SK-N-SH (cell line): Measurements from ENCODE around the gene CA4. TPM values are rescaled to one million over a fixed set of nuclear protein-coding genes. Genes with fewer than 3 reads are reported as not detected.

Experiments
- CTCF ChIA-PET: fragments of 300-600, 350-600 bp; formaldehyde crosslinking; extraction: SDS; loops from one replicate; lab custom pipeline; 2021; lab: Yijun Ruan, JAX
- POLR2A ChIA-PET: fragments of 350-600 bp; sonication (Branson Sonifier 250); formaldehyde crosslinking; extraction: SDS; loops from one replicate; lab custom pipeline; 2020; ENCODE audit warnings: antibody characterized with exemption, inconsistent platforms; lab: Yijun Ruan, JAX
- DNase-seq: peaks from one replicate; pipeline ENCODE4 v3.0.0; 2012
- H2AFZ ChIP-seq: fragments of 200-600 bp; sonication (generic); 2 replicates; pipeline ENCODE4 v1.8.1; 2016; ENCODE audit warnings: antibody characterized with exemption, mild to moderate bottlenecking, low read depth
- H3F3A ChIP-seq: fragments of 200-600 bp; sonication (generic); replicated peaks from 2 replicates; pipeline ENCODE3; 2016; ENCODE audit warnings: antibody characterized with exemption, mild to moderate bottlenecking; ENCODE audit not compliant: insufficient read depth
- H3K27ac ChIP-seq, 2 experiments: fragments of 200-500 bp in 1 of 2; fragments of 200-600 bp in 1 of 2; sonication (Bioruptor generic) in 1 of 2; sonication (generic), shearing (Covaris generic) in 1 of 2; 2 replicates each; pipeline versions ENCODE4 v1.5.1 to v1.6.1; 2014 to 2016; ENCODE audit warnings: low read depth in 2 of 2, inconsistent platforms in 1 of 2, low read length in 1 of 2, mild to moderate bottlenecking in 1 of 2, mixed read lengths in 1 of 2
- H3K27me3 ChIP-seq: fragments of 200-600 bp; sonication (generic), shearing (Covaris generic); 2 replicates; pipeline ENCODE4 v1.6.1; 2016; ENCODE audit warnings: mixed run types; ENCODE audit not compliant: insufficient read depth
- H3K36me3 ChIP-seq, 2 experiments: fragments of 200-500 bp in 1 of 2; fragments of 200-600 bp in 1 of 2; sonication (Bioruptor generic) in 1 of 2; sonication (generic) in 1 of 2; replicated peaks in 1 of 2; 2 replicates each; pipeline versions ENCODE3 to v1.5.1; 2014 to 2016; ENCODE audit warnings: low read length in 1 of 2, mild to moderate bottlenecking in 1 of 2; ENCODE audit not compliant: insufficient read depth in 2 of 2, control insufficient read depth in 1 of 2
- H3K4me1 ChIP-seq, 2 experiments: fragments of 200-500 bp in 1 of 2; fragments of 200-600 bp in 1 of 2; sonication (Bioruptor generic) in 1 of 2; sonication (generic), shearing (Covaris generic) in 1 of 2; 2 replicates each; pipeline versions ENCODE4 v1.5.1 to v1.6.1; 2014 to 2016; ENCODE audit warnings: low read depth in 1 of 2, low read length in 1 of 2, mixed run types in 1 of 2; ENCODE audit not compliant: insufficient read depth in 2 of 2, control insufficient read depth in 1 of 2
- H3K4me2 ChIP-seq: fragments of 200-600 bp; sonication (generic), shearing (Covaris generic); 2 replicates; pipeline ENCODE4 v1.6.1; 2017; ENCODE audit warnings: mixed run types
- H3K4me3 ChIP-seq, 2 experiments: fragments of 200-500 bp in 1 of 2; fragments of 200-600 bp in 1 of 2; sonication (Bioruptor generic) in 1 of 2; sonication (generic), shearing (Covaris generic) in 1 of 2; 2 replicates each; pipeline versions ENCODE4 v1.5.1 to v1.8.1; 2014 to 2016; ENCODE audit warnings: low read depth in 2 of 2, inconsistent platforms in 1 of 2, low read length in 1 of 2, mild to moderate bottlenecking in 1 of 2, mixed read lengths in 1 of 2, moderate library complexity in 1 of 2
- H3K79me2 ChIP-seq: fragments of 200-600 bp; sonication (generic); 2 replicates; pipeline ENCODE4 v1.8.1; 2017; ENCODE audit warnings: mild to moderate bottlenecking; ENCODE audit not compliant: insufficient read depth
- H3K9ac ChIP-seq: fragments of 200-600 bp; sonication (generic); 2 replicates; pipeline ENCODE4 v1.6.1; 2017; ENCODE audit warnings: mixed run types
- H3K9me2 ChIP-seq: fragments of 200-600 bp; sonication (generic); 2 replicates; pipeline ENCODE4 v1.6.1; 2017; ENCODE audit warnings: mixed run types
- H3K9me3 ChIP-seq: fragments of 200-600 bp; sonication (generic); 2 replicates; pipeline ENCODE4 v1.6.1; 2017; ENCODE audit warnings: mixed run types, mild to moderate bottlenecking, moderate library complexity
- H4K20me1 ChIP-seq: fragments of 200-600 bp; sonication (generic); 2 replicates; pipeline ENCODE4 v1.6.1; 2017; ENCODE audit warnings: mild to moderate bottlenecking, mixed run types; ENCODE audit not compliant: insufficient read depth
- EZH2phosphoT487 ChIP-seq: fragments of 200-600 bp; sonication (generic); IDR thresholded peaks from 2 replicates; pipeline ENCODE4 v1.6.1; 2017; ENCODE audit warnings: low read depth, mixed run types, mild to moderate bottlenecking, antibody characterized with exemption, moderate library complexity, borderline replicate concordance
- FOSL2 ChIP-seq: IDR thresholded peaks from 2 replicates; pipeline ENCODE4 v1.4.0; 2012; ENCODE audit warnings: low read depth, mild to moderate bottlenecking, moderate library complexity, borderline replicate concordance
- GATA2 ChIP-seq: sonication (generic); formaldehyde crosslinking; IDR thresholded peaks from 2 replicates; pipeline ENCODE4 v1.5.0; 2020; ENCODE audit warnings: mild to moderate bottlenecking, missing genetic modification reagents
- MEF2A ChIP-seq: IDR thresholded peaks from 2 replicates; pipeline ENCODE4 v1.4.0; 2012; ENCODE audit warnings: low read depth, borderline replicate concordance
- PBX3 ChIP-seq: IDR thresholded peaks from 2 replicates; pipeline ENCODE4; 2012
- SIN3A ChIP-seq: IDR thresholded peaks from 2 replicates; pipeline ENCODE4 v1.6.1; 2012; ENCODE audit warnings: low read depth, mild to moderate bottlenecking, low read length, moderate library complexity, borderline replicate concordance
- TCF12 ChIP-seq: IDR thresholded peaks from 2 replicates; pipeline ENCODE4 v1.4.0; 2012
- USF2 ChIP-seq: fragments of 150-350 bp; IDR thresholded peaks from 2 replicates; pipeline ENCODE4 v1.6.1; 2017; ENCODE audit warnings: antibody characterized with exemption, low read length, low read depth, borderline replicate concordance
- WGBS: methylation state at CpG from one replicate; pipeline ENCODE4 v1.1.6; 2017; ENCODE audit warnings: low lambda C conversion rate; 5-methylcytosine and 5-hydroxymethylcytosine counted together
- polyA plus RNA-seq, 3 experiments: library from polyadenylated mRNA; depleted of rRNA; stranded (reverse); fragments of >200 nt; gene quantifications; 2 replicates each; pipeline ENCODE4 v1.2.3, GENCODE V29; 2012
- TF ChIP-seq, protein P1 (sequence below): fragments of 200-600 bp; sonication (generic); IDR thresholded peaks from 2 replicates; pipeline ENCODE4 v1.6.1; 2017; ENCODE audit warnings: antibody characterized with exemption, mild to moderate bottlenecking, moderate library complexity
- TF ChIP-seq, protein P2 (sequence below): IDR thresholded peaks from 2 replicates; pipeline ENCODE4 v1.6.1; 2012; ENCODE audit warnings: mild to moderate bottlenecking, low read depth, low read length, moderate library complexity

CA4 gene
- polyA plus RNA-seq, 1 of the 3 experiments (the other 2 are of a cell fraction), result 0.21 TPM

GRCh38 chr17:60106340-60107059, 43.3 kb upstream of the CA4 start:
- TF ChIP-seq GATA2 (CRISPR knock-in tag), result no peak
- TF ChIP-seq, protein P1, sequence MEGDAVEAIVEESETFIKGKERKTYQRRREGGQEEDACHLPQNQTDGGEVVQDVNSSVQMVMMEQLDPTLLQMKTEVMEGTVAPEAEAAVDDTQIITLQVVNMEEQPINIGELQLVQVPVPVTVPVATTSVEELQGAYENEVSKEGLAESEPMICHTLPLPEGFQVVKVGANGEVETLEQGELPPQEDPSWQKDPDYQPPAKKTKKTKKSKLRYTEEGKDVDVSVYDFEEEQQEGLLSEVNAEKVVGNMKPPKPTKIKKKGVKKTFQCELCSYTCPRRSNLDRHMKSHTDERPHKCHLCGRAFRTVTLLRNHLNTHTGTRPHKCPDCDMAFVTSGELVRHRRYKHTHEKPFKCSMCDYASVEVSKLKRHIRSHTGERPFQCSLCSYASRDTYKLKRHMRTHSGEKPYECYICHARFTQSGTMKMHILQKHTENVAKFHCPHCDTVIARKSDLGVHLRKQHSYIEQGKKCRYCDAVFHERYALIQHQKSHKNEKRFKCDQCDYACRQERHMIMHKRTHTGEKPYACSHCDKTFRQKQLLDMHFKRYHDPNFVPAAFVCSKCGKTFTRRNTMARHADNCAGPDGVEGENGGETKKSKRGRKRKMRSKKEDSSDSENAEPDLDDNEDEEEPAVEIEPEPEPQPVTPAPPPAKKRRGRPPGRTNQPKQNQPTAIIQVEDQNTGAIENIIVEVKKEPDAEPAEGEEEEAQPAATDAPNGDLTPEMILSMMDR, result no peak
- TF ChIP-seq USF2, result no peak
- TF ChIP-seq TCF12, result peak; percentile 47; the same call in 1 of the 2 replicates
- TF ChIP-seq, protein P2, sequence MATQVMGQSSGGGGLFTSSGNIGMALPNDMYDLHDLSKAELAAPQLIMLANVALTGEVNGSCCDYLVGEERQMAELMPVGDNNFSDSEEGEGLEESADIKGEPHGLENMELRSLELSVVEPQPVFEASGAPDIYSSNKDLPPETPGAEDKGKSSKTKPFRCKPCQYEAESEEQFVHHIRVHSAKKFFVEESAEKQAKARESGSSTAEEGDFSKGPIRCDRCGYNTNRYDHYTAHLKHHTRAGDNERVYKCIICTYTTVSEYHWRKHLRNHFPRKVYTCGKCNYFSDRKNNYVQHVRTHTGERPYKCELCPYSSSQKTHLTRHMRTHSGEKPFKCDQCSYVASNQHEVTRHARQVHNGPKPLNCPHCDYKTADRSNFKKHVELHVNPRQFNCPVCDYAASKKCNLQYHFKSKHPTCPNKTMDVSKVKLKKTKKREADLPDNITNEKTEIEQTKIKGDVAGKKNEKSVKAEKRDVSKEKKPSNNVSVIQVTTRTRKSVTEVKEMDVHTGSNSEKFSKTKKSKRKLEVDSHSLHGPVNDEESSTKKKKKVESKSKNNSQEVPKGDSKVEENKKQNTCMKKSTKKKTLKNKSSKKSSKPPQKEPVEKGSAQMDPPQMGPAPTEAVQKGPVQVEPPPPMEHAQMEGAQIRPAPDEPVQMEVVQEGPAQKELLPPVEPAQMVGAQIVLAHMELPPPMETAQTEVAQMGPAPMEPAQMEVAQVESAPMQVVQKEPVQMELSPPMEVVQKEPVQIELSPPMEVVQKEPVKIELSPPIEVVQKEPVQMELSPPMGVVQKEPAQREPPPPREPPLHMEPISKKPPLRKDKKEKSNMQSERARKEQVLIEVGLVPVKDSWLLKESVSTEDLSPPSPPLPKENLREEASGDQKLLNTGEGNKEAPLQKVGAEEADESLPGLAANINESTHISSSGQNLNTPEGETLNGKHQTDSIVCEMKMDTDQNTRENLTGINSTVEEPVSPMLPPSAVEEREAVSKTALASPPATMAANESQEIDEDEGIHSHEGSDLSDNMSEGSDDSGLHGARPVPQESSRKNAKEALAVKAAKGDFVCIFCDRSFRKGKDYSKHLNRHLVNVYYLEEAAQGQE, result no peak
- TF ChIP-seq MEF2A, result no peak
- TF ChIP-seq FOSL2, result peak; percentile 63
- no peak for TF ChIP-seq EZH2phosphoT487
- TF ChIP-seq PBX3, result peak; percentile 43; the same call in 1 of the 2 replicates
- TF ChIP-seq SIN3A, result no peak
- Histone ChIP-seq H3K79me2 (no peaks in the 10 kb centered on the region), H3K36me3 (no peaks in the 10 kb centered on the region), H3K27ac (peak overlapping the region in 1 of 2 experiments; percentile 39; a peak in 1 of 4 replicates), H3K27me3 (no peaks in the 10 kb centered on the region), H3K9ac (no peak overlapping the region), H3K4me3 (no peak overlapping the region), H4K20me1 (no peaks in the 10 kb centered on the region), H3K4me2 (peak overlapping the region; percentile 15), H3F3A (peaks cover 8% of the 10 kb centered on the region), H3K9me2 (no peaks in the 10 kb centered on the region), H3K4me1 (peaks cover 3 to 14% of the 10 kb centered on the region in 2 experiments; a peak in 3 of 4 replicates), H2AFZ (no peak overlapping the region; the same call in 1 of the 2 replicates), H3K9me3 (no peaks in the 10 kb centered on the region)
- no peak for DNase-seq
- POLR2A ChIA-PET, result no interaction called here
- 71% methylated on average over 5 of the region's 5 CpGs for WGBS
- CTCF ChIA-PET, result interaction anchor here (0.8 to 1.5 kb wide), 3 partner anchors 19 to 37 kb away, joined by 3 to 4 read pairs (median 3); no protein-coding TSS in a partner anchor
